HG03378 (cell line): Measurements from ENCODE around the gene FBXO28.
"Not testable (repeated sequence)": the region's sequence is repeated elsewhere in the genome, so short reads cannot be mapped to it uniquely, and the experiment has no call there.

Source experiments
- ATAC-seq: cut with Tn5 transposase; IDR thresholded peaks from one replicate; pipeline ENCODE4 v1.9.1; 2021; ENCODE audit warnings: mild to moderate bottlenecking, moderate library complexity; ENCODE audit not compliant: unreplicated experiment

The FBXO28 gene

DNA sequence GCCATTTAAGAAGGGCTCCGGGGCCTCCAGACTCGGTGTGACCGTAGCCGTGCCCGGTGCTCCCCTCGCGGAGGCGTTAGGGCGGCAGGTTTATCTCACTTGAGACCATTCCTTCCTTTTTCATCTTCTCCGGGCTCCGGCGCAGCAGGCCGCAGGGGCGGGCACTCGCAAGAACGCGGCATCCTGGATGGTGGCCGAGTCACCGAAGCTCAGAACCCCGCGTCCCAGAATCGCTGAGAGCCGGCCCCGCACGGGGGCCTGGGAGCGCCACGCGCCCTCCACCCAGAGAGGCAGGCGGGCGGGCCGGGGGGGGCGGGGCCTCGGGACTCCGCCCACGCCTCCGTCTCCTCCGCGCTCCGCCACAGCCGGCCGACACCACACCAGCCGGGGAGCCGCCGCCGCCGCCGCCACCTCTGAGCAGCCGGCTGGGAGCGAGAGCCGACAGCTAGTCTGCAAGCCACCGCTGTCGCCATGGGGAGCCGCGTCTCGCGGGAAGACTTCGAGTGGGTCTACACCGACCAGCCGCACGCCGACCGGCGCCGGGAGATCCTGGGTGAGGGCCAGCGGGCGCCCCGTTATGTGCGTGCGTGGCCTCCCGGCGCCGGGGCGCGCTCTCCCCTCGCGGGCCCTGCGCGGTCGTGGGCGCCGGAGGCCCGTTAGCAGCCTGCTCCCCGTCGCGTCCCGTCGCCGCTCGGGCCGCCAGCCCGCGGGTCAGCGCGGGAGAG, 69.1 kb downstream of the FBXO28 start, which contains the start of gene DEGS1:
Gene DEGS1, plus strand, starts transcription at position 375 of the 725 bp plus-strand sequence. Its CDS starts 97 bp downstream, at position 472.
- peak; percentile 42 for ATAC-seq

DNA sequence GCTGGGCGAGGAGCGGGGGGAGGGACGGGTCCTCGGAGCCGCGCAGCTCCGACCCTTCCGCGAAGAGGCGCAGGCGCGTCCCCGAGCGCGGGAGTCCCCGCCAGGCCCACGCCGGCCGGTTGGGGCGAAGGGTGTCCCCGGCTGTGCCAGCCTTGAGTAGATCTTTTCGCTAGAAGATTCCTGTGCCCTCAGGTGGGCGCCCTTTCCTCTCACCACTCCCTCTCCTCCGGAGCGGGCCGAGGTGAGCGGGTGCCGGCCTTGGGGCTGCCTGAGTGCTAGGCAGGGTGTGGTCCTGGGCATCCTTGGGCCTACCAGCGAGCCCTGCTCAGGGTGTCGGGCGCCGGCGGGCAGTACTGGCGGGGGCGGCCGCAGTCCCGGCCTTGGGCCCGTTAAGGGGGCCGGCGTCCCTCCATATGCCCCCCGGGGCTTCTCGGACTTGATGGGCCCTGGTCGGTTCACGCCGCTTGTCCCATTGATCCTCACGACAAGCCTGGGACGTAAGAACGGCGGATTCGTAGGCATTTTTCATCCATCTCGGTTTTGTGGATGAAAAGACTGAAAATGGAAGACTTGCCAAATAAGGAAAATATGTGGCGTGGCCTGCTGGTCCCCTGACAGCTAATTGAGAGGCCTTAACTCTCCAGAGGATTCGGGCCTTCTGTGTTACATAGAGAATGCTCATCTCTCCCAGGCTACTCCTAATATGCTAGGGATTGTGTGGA, 69.8 kb downstream of the FBXO28 start:
- ATAC-seq = peak; percentile 38

DNA sequence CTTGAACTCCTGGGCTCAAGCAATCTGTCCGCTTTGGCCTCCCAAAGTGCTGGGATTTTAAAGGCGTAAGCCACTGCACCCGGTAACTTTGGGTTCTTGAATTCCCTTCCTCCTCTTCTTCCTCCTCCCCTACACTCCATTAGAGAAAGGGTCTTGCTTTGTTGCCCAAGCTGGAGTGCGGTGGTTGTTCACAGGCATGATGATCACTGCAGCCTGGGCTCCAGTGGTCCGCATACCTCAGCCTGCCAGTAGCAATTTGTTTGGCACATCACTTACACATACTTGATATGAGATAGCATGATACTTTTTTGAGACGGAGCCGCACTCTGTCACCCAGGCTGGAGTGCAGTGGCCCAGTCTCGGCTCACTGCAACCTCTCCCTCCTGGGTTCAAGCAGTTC, 71.3 kb downstream of the FBXO28 start:
- ATAC-seq = no peak

DNA sequence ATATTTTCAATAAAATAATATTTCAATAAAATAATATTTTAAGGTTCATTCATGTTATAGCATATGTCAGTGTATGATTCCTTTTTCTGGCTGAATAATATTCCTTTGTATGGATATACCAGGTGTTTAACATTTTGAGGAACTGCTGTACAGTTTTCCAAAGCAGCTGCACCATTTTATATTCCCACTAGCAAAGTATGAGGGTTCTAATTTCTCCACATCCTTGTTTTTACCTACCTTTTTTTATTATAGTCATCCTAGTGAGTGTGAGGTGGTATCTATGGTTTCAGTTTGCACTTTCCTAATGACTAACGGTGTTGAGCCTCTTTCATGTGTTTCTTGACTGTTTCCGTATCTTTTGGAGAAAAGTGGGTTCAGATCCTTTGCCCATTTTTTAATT, 74.4 kb downstream of the FBXO28 start:
- ATAC-seq = no peak

DNA sequence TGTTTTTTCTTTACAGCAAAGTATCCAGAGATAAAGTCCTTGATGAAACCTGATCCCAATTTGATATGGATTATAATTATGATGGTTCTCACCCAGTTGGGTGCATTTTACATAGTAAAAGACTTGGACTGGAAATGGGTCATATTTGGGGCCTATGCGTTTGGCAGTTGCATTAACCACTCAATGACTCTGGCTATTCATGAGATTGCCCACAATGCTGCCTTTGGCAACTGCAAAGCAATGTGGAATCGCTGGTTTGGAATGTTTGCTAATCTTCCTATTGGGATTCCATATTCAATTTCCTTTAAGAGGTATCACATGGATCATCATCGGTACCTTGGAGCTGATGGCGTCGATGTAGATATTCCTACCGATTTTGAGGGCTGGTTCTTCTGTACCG, 75.7 kb downstream of the FBXO28 start:
- no peak for ATAC-seq

DNA sequence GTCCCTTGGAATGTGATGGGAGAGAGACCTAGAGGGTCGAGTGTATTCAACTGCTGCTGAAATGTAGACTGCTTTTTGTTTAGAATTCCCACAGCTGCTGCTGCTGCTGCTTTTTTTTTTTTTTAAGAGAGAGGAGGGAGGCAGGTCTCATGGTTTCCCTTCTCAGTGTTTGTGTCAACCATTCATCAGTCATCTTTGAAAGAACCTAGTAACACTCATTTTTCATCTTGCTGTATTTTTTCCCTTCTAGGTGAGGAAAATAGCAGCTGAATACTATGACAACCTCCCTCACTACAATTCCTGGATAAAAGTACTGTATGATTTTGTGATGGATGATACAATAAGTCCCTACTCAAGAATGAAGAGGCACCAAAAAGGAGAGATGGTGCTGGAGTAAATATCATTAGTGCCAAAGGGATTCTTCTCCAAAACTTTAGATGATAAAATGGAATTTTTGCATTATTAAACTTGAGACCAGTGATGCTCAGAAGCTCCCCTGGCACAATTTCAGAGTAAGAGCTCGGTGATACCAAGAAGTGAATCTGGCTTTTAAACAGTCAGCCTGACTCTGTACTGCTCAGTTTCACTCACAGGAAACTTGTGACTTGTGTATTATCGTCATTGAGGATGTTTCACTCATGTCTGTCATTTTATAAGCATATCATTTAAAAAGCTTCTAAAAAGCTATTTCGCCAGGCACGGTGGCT, 78.3 kb downstream of the FBXO28 start:
- no peak for ATAC-seq

DNA sequence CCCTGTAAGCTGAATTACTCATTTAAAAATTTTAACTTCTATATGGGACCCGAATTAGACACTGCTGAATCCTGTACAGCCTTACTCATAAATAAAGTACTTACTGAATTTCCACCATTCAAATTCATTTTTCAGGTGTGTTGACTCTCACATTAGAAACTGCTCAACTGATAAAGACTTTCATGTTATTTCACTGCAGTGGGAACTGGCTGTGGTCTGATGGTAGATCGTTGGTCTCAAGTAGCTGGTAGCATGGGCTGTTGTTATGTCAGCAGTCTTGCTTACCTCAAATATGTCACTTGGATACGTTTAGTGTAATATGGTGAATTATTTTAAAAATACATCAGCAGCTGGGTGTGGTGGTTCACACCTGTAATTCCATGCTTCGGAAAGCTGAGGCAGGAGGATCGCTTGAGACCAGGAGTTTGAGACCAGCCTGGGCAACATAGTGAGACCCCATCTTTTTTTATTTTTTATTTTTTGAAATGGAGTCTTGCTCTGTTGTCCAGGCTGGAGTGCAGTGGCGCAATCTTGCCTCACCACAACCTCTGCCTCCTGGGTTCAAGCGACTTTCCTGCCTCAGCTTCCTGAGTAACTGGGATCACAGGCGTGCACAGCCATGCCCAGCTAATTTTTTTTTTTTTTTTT, 79.5 kb downstream of the FBXO28 start:
- ATAC-seq = no peak

DNA sequence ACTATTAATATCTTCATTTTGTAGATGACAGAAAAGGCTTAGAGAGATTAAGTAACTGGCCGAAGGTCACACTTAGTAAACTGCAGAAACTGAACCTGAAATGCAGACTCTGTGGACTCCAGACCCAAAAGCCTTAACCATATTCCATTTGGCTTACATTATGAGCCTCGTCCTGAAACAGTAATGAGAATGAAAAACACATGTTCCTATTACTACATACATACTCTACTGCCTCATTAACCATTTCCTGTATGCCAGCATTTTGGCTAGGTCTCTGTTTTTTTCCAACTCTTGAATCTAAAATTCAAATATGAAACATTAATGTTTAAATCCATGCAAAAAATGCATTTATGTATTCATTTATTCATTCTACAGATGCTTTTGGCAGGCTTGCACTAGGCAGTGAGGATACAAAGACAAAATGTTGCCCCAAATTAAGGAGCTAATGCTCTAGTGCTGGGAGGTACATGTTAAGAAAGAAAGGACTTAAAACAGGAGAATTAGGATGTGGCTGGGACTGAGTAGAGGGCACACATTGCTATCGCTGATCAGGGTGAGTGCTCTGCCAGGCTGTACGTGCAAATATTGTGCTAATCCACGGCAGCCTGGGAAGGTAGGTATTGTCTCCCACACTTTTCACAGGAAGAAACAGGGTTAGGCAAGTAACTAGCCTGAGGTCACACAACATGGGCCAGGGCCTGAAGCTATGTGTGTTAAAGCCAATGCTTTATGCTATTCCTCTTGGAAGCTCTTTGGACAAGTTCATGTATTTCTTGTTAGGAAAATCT, 83.1 kb downstream of the FBXO28 start:
- no peak for ATAC-seq

DNA sequence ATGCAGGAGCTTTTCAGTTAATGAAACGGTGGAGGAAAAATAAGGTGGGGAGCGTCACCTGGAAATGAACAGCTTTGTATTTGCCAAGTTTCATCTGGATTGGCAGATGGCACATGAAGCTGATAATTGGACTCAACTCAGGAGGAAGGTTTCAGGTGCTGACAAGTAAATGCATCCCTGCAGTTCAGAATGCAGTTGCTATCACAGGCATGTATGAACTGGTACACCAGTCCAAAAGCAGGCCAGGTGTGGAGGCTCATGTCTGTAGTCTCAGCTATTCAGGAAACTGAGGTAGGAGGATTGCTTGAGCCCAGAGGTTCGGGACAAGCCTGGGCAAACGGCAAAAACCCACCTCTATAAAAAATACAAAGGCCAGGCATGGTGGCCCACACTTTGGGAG, 84.7 kb downstream of the FBXO28 start:
- no peak for ATAC-seq

DNA sequence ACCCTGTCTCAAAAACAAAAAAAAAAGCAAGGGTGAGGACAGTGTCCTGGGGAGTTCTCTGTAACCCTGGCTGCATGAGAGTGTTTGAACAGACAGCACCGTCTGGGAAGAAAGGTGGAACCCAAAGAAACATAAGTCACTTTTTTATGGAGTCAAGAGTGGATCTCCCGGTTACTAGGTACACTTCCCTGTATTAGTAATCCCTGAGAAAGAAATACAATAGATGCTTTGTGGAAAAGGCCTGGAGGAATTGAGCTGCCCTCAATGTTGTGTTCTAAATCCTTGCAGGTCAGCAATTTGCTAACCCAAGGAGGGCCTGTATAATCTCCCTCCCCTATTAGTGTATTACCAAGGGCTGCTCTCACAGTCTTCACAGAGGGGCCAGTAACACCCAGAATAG, 85.8 kb downstream of the FBXO28 start:
- ATAC-seq = no peak

DNA sequence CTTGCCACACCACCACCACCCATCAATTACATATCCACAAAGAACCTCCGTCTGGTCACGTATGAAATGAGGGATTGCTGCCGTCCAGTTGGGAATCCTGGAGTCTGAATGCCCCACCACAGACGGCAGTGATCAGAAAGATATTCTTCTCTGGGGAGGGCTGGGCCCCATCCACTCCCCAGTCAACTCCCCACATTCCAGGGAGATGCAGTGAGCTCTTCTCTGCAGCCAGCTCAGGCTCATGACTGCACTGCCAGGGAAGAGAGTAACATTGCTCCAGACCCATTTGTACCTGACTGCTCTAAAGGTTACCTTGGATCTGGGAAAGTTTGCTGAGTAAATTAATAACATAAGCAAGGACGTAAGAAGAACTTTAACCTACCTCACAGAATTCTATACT, 87.5 kb downstream of the FBXO28 start:
- ATAC-seq = no peak

DNA sequence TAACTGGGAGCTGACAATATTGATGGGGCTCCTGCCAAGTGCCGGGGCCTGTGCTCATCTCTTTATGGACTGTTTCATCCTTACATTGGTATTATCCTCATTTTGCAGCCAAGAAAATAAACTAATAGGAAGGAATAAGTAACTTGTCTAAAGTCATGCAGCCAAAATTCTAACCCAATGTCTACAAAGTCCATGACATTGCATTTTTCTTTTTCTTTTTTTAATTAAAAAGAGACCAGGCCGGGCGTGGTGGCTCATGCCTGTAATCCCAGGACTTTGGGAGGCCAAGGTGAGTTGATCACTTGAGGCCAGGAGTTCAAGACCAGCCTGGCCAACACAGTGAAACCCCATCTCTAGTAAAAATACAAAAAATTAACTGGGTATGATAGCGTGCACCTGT, 87.9 kb downstream of the FBXO28 start:
- ATAC-seq = no peak

DNA sequence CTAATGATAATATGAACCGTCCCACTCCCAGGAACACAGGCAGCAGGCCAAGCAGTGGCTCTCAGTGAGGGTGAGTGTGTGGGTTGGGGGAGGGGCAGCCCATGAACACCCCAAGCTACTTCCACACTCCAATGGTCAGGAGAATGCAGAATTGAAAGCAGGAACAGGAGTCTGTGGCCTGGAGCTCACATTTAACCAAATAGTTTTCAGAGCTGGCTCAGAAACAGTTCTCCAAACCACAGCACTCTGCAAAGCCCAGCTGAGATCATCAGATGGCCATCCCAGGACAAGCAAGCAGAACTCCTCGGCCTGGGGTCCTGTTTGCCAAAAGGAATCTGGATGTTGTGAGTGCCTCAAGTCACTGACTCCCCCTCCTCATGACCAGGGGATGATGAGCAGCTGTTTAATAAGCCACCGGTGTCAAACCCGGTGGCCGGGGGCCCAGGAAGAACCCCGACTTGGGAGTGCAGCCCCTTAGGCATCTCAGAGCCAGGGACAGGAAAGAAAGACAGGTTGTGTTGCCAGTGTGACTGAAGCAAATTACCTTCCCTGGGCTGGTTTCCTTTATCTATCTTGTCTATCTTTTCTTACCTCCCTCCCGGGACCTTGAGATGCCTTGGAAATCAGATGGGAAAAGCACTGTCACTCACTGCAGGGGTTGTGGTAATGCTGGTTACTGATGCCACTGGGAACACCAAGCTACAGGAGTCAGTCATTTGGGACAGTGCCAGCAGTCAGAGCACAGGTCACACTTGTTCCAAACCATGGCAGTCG, 89.5 kb downstream of the FBXO28 start:
- peak; percentile 64 for ATAC-seq

DNA sequence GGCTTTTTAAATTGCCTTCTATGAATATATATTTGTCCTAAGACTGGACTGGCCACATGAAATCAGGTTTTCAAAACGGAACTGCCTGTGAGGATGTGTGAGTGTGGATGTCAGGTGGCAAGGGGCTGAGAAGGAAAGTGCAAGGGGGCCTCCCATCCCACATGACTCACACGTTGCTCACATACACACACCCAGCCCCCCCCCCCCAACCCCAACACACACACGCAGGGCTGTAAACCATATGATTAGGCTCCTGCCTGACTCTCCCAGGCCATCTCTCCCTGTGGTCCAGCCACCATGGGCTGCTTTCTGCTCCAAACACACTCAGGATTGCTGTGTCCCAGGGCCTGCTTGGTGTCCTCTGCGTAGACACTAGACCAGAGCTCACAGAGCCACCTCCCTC, 91.5 kb downstream of the FBXO28 start:
- peak; percentile 40 for ATAC-seq

DNA sequence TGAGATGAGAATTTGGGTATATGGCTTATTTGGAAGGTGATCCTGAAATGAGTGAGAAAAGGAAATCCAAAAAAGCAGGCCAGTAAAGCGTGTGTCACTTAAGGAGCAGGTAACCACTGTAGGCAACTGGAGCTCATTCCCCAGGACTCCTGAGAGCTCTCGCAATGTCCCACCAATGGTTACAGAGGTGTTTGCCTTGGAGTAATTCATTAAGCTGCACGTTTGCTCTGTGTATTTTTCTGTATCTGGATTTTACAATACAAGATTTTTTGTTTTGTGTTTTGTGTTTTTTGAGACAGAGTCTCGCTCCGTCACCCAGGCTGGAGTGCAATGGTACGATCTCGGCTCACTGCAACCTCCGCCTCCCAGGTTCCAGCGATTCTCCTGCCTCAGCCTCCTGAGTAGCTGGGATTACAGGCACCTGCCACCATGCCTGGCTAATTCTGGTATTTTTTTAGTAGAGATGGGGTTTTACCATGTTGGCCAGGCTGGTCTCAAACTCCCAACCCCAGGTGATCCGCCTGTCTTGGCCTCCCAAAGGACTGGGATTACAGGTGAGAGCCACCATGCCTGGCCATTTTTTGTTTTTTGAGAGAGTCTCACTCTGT, 92.1 kb downstream of the FBXO28 start:
- not testable (repeated sequence) for ATAC-seq

DNA sequence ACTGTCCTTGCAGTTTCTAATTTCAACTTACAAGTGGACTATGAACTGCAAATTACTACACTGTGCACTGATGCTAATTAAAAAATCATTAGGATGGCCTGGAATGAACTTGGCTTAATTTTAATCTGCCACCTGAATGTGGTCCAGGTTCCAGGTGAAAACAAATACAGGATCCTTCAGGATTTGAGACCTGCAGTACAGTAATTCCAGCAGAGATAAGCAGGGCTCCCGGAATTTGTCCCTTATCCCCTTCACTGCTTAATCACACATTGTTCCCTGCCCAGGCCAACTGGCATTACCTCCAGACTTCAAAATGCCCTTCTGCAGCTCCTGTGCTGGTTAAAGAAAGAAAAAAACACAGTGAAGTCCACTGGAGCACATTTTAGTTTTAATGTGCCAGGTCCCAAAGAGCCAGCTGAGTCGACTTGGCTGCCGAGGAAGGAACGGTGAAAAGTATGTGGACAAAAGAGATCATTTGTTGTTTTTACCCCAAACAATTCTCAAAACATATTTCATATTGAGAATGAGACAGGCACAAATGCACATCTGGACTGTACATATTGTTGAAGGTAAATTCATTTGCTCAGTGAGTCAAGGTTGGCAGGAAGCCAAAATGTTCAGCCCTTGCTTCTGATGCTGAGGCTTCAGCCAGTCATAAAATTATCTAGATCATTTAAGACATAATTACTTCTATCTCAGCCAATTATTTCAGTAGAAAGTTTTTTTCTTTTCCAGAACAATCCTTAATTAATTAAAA, 97.5 kb downstream of the FBXO28 start:
- ATAC-seq = no peak
